ENCODE results near the gene MMD.

- TF ChIP-seq ZFX (IDR thresholded peaks at IDR 0.05; ENCODE audit: borderline replicate concordance) (no peak), CTCF (IDR thresholded peaks at IDR 0.05) (no peak)
Measured at GRCh38 chr17:55442462-55442861, 20.8 kb upstream of the MMD start.
